ENCODE results near the gene DNASE2. TPM values are rescaled to one million over a fixed set of nuclear protein-coding genes. Genes with fewer than 3 reads are reported as not detected.

Gene DNASE2
- total and polyA plus RNA-seq, 7 donors: 5.5 to 23.0 (median 9.7) TPM

- H3K27me3 ChIP-seq (ENCODE audit: insufficient read depth in 3 of 3, low read length in 2 of 3): peaks cover 0 to 10% (median 2%) of the 10 kb centered on the region in 3 donors
Observed at GRCh38 chr19:12884627-12884925, 3.3 kb upstream of the DNASE2 start.

GRCh38 chr19:12884202-12884601 is 3.0 kb upstream of the DNASE2 start:
- H3K36me3 ChIP-seq (ENCODE audit: insufficient read depth in 1 of 2, low read depth in 1 of 2): no peaks in the 10 kb centered on the region
- peak overlapping the region; percentile 65 for H3K27ac ChIP-seq
- H3K4me1 ChIP-seq: peaks cover 15% of the 10 kb centered on the region
- ATAC-seq (no peak), DNase-seq (no peak)
- WGBS, 3 donors: 87 to 98% (median 89%) methylated on average over 3 of the region's 3 CpGs
- H3K9me3 ChIP-seq: no peaks in the 10 kb centered on the region
- intact Hi-C loops (cut with DNase I): no loop called here
- no peak overlapping the region for H3K4me3 ChIP-seq
- TF ChIP-seq CTCF (IDR thresholded peaks at IDR 0.05): no peak
- peaks cover 0 to 10% (median 2%) of the 10 kb centered on the region in 3 donors for H3K27me3 ChIP-seq (ENCODE audit: insufficient read depth in 3 of 3, low read length in 2 of 3)

More at GRCh38 chr19:12884627-12884925, 3.3 kb upstream of the DNASE2 start:
- intact Hi-C loops (cut with DNase I): no loop called here
- DNase-seq: no peak
- no peak overlapping the region for H3K27ac ChIP-seq
- TF ChIP-seq CTCF (IDR thresholded peaks at IDR 0.05): no peak
- 63 to 72% (median 66%) methylated on average over 12 of the region's 12 CpGs for WGBS, 3 donors
- no peaks in the 10 kb centered on the region for H3K9me3 ChIP-seq
- ATAC-seq: no peak
- peak overlapping the region; percentile 63 for H3K4me3 ChIP-seq
- no peaks in the 10 kb centered on the region for H3K36me3 ChIP-seq (ENCODE audit: insufficient read depth in 1 of 2, low read depth in 1 of 2)
- peaks cover 15% of the 10 kb centered on the region for H3K4me1 ChIP-seq

GRCh38 chr19:12882589-12882988 is 1.3 kb upstream of the DNASE2 start:
- peaks cover 15% of the 10 kb centered on the region for H3K4me1 ChIP-seq
- DNase-seq: no peak
- peak overlapping the region; percentile 65 for H3K27ac ChIP-seq
- intact Hi-C loops (cut with DNase I): no loop called here
- no peak for ATAC-seq
- H3K9me3 ChIP-seq: no peaks in the 10 kb centered on the region
- peaks cover 3 to 11% of the 10 kb centered on the region in 2 donors for H3K36me3 ChIP-seq (ENCODE audit: insufficient read depth in 1 of 2, low read depth in 1 of 2)
- no peak overlapping the region for H3K4me3 ChIP-seq
- TF ChIP-seq CTCF (IDR thresholded peaks at IDR 0.05): no peak
- H3K27me3 ChIP-seq (ENCODE audit: insufficient read depth in 3 of 3, low read length in 2 of 3): peaks cover 0 to 10% (median 2%) of the 10 kb centered on the region in 3 donors
- WGBS, 3 donors: 70 to 82% (median 77%) methylated on average over 3 of the region's 3 CpGs

DNA sequence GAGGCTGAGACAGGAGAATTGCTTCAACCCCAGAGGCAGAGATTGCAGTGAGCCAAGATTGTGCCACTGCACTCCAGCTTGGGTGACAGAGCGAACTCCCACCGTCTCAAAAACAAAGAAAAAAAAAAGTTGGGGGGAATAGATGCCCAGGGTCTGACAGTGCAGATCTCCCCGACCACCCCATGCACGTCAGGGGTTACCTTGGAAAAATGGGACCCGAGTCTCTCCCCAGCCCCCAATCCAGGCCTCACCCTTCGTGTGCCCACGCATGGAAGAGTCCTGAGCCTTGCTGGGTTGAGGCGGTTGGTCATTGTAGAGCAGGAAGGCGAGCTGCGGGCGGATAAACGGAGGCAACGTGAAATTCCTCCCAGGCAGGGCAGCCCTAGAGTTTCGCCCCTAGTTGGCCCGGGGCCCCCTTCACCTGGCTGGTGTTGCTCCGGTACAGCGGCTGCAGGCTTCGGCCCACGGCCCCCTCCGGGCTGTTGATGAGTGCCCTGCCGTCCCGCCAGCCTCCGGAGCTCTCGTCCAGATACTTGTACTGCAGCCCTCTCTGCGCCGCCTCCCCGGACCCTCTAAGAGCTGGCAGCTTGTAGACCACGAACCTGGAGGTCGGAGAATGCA is 588 bp downstream of the DNASE2 start:
- intact Hi-C loops (cut with DNase I): no loop called here
- Histone ChIP-seq H3K36me3 (ENCODE audit: insufficient read depth in 1 of 2, low read depth in 1 of 2) (peaks cover 3 to 31% of the 10 kb centered on the region in 2 donors), H3K27me3 (ENCODE audit: insufficient read depth in 3 of 3, low read length in 2 of 3) (peaks cover 0 to 10% (median 2%) of the 10 kb centered on the region in 3 donors), H3K27ac (peak overlapping the region; percentile 86), H3K9me3 (no peaks in the 10 kb centered on the region), H3K4me3 (peak overlapping the region; percentile 79), H3K4me1 (peaks cover 15% of the 10 kb centered on the region)
- 12 to 17% (median 16%) methylated on average over 29 of the region's 29 CpGs for WGBS, 3 donors
- DNase-seq (peak in 1 of 2 donors; percentile 39), ATAC-seq (peak; percentile 22 to 57 (median 32))
- TF ChIP-seq CTCF (IDR thresholded peaks at IDR 0.05): no peak

GRCh38 chr19:12875086-12875485 is 6.2 kb downstream of the DNASE2 start:
- ATAC-seq: no peak
- H3K36me3 ChIP-seq (ENCODE audit: insufficient read depth in 1 of 2, low read depth in 1 of 2): peaks cover 3 to 42% of the 10 kb centered on the region in 2 donors
- intact Hi-C loops (cut with DNase I): no loop called here
- H3K4me3 ChIP-seq: no peak overlapping the region
- no peak for DNase-seq
- no peaks in the 10 kb centered on the region for H3K9me3 ChIP-seq
- no peaks in the 10 kb centered on the region for H3K27me3 ChIP-seq (ENCODE audit: insufficient read depth in 3 of 3, low read length in 2 of 3)
- peaks cover 2% of the 10 kb centered on the region for H3K4me1 ChIP-seq
- no peak for TF ChIP-seq CTCF (IDR thresholded peaks at IDR 0.05)
- H3K27ac ChIP-seq: no peak overlapping the region
- WGBS, 3 donors: 90 to 94% (median 93%) methylated on average over 6 of the region's 6 CpGs
